GM19023 (cell line): ENCODE results near the gene ALPG.
"Not testable (repeated sequence)": the region's sequence is repeated elsewhere in the genome, so short reads cannot be mapped to it uniquely, and the experiment has no call there.

Source experiments
- ATAC-seq: cut with Tn5 transposase; IDR thresholded peaks from one replicate; pipeline ENCODE4 v1.9.1; 2021; ENCODE audit warnings: mild to moderate bottlenecking, moderate library complexity; ENCODE audit not compliant: unreplicated experiment

The ALPG gene

DNA sequence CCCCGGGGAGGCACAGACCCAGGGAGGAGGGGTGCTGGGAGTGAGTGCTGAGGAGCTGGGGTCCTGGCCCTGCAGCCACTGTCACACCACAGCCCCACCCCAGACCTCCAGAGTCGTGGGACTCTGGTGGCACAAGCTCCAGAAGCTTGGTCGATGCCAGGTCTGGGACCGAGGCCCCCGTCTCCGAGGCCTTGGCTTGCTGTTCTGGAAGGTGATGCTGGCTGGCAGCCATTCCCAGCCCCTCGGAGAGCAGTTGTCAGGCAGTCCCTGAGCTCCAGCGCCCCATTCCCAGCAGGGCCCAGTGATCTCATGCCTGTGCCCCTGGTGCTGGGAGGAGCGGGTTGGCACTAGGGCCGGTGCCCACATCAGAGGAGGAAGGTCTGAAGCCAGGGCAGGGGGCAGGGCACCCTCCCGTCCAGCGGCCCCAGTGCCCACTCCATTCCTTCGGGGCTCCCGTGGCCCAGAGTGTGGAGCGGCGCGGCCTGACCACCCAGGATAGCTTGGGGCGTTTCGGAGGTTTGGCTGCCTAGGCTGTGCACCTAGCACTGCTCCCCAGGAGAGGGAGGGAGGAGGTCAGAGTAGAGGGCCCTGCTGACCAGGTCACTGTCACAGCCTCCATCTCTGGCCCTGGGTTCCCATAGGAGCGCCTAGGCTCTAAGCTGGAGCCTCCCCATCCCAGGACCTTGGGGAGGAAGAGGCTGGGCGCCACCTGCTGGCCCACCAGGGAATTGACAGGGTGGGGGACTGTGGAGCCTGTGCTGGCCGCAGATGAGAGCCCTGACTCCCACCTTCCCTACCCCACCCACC, 32.5 kb downstream of the ALPG start:
- no peak for ATAC-seq

- ATAC-seq = no peak
These were observed 33.1 kb downstream of the ALPG start for GRCh38 chr2:232439758-232440135.

DNA sequence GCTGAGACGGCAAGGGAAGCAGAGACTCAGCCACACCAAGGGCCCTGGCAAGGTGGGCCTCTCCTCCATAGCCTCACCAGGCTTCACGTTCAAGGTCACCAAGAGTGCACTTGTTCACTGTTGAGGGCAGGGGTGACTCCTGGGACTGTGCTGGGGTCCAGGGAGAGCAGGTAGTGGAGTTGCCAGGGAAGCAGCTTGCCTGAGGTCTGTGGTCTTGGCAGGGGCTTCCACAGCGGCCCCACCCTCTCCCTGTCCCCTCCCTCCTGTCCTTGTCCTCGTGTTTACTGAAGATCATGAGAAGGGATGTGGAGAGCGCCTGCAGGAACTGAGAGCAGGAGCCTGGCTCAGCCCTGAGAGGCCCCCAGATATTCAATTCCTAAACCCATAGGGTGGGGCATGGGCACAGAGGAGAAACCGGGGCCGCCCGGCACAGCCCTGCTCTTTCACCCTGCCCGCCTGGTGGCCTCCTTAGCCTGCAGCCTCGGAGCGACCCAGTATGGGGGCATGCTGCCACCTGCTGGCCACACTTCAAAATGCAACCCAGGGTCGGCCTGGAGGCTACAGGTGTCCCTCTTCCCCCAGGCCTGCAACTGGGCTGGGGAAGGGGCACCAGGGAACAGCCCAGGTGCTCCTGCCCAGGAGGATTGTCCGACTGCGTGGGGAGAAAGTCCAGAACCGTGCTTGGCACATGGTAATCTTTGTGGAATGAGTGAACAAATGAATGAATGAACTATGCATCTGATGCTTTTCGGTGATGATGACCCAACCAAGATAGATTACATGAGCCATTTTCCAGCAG, 33.8 kb downstream of the ALPG start:
- not testable (repeated sequence) for ATAC-seq

- ATAC-seq = no peak
These were observed 34.6 kb downstream of the ALPG start for GRCh38 chr2:232441147-232441651.

GRCh38 chr2:232441922-232442321, 35.3 kb downstream of the ALPG start:
- ATAC-seq = not testable (repeated sequence)

GRCh38 chr2:232442431-232442830, 35.8 kb downstream of the ALPG start:
- ATAC-seq = not testable (repeated sequence)

- not testable (repeated sequence) for ATAC-seq
These were observed 36.4 kb downstream of the ALPG start for GRCh38 chr2:232443047-232443446.

DNA sequence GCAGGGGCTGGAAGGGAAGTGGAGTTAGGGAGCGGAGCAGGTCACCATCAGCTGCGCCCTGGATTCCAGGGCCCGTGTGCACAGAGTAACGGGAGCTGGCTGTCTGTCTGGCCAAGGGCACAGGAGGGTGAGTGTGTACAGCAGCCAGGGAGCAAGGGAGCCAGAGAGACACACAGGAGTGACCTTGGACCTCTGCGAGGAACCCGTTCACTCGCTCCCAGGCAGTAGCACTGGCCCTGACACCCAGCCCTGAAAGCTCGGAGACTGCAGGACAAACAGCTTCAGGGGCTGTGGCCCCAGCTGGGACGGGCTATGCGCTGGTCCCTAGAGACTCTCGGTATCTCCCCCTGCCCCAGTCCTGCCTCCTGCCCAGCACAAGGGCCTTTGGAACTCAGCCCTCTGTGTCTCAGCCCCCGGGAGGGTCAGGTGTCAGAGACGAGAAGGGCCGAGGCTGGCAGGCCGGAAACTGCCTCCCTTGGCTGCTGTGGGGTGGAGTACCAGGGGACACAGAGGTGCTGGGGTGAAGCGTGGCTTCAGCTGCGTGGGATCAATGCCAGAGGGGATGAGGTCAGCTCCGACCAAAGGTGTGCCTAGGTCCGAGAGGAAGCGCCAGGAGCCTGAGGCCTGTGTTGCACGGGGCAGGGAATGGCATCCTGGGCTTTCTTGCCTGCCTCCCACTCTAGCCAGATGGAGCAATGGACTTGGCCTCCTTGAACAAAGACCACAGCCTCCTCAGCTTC, 37.2 kb downstream of the ALPG start:
- ATAC-seq = not testable (repeated sequence)

- ATAC-seq = no peak
These were observed 37.9 kb downstream of the ALPG start for GRCh38 chr2:232444409-232445148.

DNA sequence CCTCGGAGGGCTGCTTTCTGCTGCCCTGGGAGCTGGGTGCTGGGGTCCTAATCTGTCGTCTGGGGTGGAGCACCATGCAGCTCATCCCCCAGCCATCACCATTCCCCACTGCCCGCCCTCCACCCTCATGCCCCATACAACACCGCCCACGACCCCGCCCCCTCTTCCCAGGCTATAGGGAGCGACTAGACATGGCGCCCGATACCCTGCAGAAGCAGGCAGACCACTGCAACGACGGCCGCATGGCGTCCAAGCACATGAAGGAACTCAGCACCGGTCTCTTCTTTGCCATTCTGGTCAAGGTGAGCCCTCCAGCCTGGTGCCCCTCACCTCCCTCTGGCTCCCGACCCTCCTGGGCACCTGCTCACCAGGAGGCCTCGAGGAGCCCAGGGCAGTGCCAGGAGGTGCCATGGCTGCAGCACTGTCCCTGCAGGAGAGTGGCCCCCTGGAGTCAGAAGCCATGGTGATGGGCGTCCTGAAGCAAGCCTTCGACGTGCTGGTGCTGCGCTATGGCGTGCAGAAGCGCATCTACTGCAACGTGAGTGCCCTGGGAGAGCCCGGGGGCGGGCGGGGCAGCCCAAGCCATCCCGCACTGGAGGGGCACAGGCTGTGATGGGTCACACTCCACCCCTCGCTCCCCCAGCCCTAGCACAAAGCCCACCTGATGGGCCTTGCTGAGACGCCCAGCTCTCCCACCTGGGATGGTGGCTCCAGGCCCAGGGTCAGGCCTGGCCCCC, 38.7 kb downstream of the ALPG start:
- ATAC-seq = not testable (repeated sequence)

- ATAC-seq = not testable (repeated sequence)
These were observed 39.7 kb downstream of the ALPG start for GRCh38 chr2:232446266-232446777.

DNA sequence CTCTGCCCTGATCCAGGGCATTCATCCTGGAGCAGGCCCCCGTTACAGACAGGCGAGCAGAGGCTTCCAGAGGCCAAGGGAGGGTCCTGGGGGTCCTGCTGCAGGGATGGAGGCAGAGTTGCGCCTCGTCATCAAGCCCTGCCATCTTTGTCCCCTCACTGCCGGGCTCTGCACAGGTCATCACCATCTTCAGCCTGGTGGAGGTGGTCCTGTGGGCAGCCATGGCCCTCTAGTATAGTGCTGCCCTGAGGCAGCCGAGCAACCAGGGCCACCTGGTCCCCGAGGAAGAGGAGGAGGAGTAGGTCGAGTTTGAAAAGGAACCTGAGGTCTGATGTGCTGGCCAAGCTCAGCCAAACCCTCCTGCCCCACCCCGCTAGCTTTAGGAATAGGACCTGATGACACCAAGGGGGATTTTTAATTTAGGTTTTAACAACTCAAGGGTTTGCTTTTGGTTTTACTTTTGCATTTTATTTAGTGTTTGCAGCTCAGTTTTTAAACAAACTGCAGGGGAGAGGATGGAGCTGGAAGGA, 40.5 kb downstream of the ALPG start:
- ATAC-seq = no peak

DNA sequence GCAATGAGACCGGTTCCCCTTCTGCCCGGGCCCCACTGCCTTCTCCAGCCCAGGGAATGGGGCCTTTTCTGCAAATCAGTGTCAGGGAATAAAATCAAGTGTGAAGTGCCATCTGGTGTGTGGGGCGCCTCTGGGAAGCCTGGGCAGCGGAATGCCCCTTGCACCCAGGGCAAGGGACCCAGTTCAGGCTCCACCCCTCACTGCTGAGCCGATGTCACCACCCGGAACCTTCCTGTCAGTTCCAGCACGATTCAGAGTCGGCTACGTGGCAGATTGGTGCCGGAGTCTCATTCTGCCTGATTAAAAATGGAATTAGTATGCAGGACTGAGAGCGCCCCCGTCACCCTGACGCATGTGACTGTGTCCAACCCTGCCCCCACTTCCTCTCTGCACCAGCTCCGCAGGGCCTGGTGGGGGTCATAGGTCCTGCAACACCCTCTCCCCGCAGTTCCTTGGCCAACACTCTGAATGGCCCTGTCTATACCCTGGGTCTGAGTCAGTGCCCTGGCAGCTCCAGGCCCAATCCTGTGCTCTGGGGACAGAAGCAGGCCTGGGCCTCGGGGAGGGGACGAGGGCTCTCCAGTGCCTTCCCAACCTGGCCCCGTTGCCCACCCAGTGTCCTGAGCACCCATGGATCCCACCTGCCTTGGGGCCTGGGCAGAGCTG, 41.1 kb downstream of the ALPG start:
- ATAC-seq = no peak

DNA sequence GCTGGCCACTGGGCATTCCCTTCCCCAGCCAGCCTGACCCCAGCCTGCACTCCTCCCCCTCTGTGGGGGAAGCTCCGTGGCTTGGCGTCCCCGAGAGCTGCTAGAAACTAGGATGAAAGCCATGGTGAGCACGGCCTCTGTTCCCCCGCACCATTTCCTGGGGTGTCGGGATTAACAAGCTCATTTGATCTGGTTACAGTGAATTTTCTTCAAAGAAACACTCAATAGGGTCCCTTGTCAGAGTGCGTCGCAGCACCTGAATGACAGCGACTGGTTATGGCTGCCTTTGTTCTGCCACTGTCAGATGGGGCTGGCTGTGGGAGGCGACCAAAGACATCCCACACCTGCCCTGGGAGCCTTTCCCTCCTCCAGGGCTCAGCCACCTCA, 41.7 kb downstream of the ALPG start:
- ATAC-seq = no peak

- ATAC-seq = no peak
These were observed 43.3 kb downstream of the ALPG start for GRCh38 chr2:232449964-232450363.

GRCh38 chr2:232451645-232452044, 45.0 kb downstream of the ALPG start:
- not testable (repeated sequence) for ATAC-seq

DNA sequence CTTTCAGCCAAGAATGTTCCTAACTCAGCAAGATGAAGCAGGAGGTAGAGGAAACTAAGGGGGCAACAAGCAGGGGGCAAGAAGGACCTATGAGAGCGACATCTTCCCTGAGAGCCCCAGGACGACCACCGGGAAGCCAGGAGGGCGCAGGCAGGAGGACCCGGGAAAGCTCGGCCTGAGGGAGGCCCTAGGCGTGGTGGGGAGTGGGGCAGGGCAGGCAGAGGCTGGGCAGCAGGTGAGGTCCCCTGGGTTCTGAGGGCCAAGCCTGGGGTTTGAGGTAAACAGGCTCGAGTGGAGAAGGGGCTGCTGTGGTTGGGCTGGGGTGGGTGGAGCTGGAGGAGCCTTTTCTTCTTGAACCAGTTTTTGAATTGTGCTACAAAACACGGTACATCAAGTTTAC, 48.0 kb downstream of the ALPG start:
- no peak for ATAC-seq

GRCh38 chr2:232455426-232456255, 49.0 kb downstream of the ALPG start, which contains the start of gene ALPI:
Gene ALPI (plus strand): TSS chr2:232456153. CDS start chr2:232456200, 47 bp downstream.
- ATAC-seq = no peak
